HG03103 (cell line): ENCODE results near the gene CYP26C1.

Experiments
- ATAC-seq: cut with Tn5 transposase; IDR thresholded peaks from one replicate; pipeline ENCODE4 v1.9.1; 2021; ENCODE audit warnings: low read depth; ENCODE audit not compliant: unreplicated experiment

CYP26C1 gene, protein sequence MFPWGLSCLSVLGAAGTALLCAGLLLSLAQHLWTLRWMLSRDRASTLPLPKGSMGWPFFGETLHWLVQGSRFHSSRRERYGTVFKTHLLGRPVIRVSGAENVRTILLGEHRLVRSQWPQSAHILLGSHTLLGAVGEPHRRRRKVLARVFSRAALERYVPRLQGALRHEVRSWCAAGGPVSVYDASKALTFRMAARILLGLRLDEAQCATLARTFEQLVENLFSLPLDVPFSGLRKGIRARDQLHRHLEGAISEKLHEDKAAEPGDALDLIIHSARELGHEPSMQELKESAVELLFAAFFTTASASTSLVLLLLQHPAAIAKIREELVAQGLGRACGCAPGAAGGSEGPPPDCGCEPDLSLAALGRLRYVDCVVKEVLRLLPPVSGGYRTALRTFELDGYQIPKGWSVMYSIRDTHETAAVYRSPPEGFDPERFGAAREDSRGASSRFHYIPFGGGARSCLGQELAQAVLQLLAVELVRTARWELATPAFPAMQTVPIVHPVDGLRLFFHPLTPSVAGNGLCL

DNA sequence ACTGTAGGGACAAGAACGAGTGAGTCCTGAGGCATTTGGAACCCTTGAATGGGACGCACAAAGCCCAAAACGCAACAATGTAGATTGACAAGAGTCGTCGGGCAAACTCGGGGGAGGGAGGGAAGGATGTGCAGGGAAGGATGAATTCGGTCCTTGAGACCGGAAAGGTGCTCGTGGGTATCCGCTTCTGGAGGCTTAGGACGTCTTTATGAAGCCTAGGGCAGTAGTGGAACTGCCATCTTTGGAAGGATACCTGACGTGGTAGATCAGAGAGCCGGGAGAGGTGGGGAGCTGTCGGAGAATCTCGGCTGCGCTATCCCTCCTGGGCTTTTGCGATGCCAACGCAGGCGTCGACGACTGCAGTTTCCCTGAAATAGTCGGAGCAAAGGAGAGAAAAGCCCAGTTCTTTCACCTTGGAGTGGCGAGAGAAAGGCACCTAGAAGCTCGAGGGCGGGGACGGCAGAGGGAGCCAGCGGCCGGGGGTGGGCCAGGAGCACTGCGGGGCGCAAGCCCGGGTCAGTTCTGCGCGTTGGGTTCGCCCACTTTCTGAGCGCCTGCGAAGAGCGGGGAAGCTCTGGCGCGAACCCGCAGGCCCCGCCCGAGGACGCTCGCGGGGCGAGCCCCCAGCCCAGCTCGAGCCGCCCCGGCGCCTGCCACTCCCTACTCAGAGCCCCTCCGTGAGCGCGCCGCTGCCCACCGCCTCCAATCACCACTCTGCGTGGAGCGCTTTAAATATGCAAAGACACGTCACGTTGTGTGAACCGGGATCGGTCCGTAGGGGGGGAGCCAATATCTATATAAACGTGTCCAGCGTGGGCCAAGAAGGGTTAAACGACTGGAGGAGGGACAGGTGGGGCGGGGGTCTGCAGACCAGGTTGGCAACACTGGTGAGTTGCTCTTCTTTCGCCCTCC is at the start of gene CYP26C1:
TSS of gene CYP26C1 (plus strand) at position 824 of the 912 bp plus-strand sequence. CDS start 466 bp downstream, outside the sequence.
- ATAC-seq: no peak

- ATAC-seq: no peak
These were observed 44.9 kb upstream of the CYP26C1 start for GRCh38 chr10:93015722-93016121.

- no peak for ATAC-seq
These were observed 37.5 kb upstream of the CYP26C1 start for GRCh38 chr10:93023013-93023650.

DNA sequence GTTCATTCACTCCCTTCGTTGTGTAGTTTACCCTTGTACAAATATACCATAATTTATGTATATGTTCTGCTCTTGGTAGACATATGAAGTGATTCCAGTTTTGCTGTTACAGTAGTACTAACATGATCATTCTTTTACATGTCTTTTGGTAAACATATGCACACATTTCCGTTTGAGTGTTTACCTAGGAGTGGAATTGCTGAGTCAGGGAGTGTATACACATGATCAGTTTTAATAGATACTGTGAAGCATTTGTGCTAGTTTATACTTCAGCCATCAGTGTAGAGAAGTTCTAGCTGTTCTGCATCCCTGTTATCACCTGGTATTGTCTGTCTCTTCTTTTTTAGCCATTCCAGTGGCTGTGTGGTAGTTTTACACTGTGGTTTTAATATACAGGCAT is 34.5 kb upstream of the CYP26C1 start:
- ATAC-seq: no peak

GRCh38 chr10:93027508-93027907 is 33.1 kb upstream of the CYP26C1 start:
- ATAC-seq: no peak

- ATAC-seq: no peak
These were observed 31.7 kb upstream of the CYP26C1 start for GRCh38 chr10:93028883-93029282.

GRCh38 chr10:93030409-93030808 is 30.2 kb upstream of the CYP26C1 start:
- no peak for ATAC-seq

DNA sequence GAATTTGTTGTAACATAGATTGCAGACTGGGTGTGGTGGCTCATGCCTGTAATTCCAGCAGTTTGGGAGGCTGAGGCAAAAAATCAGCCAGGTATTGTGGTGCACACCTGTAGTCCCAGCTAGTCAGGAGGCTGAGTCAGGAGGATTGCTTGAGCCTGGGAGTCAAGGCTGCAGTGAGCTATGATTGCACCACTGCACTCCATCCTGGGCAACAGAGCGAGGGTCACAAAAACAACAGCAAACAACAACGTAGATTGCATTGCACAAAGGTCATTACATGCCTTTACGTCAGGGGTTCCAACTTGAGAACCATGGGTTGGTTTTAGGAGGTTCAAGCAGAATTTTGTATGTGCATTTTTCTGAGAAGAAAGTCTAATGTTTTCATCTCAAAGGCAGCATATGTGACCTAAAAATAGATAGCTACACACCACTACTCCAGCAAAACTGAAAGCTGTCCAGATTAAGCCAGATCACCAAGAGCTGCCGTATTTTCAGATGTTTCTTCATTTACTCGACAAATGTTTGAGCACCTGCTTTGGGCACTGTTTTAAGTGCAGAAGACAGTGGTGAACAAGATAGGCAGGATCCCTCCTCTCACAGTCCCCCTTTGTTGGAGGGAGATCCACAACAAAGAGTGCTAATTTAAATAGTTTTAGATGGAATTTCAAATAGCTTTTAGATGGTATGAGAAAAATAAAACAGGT is 28.3 kb upstream of the CYP26C1 start:
- no peak for ATAC-seq

DNA sequence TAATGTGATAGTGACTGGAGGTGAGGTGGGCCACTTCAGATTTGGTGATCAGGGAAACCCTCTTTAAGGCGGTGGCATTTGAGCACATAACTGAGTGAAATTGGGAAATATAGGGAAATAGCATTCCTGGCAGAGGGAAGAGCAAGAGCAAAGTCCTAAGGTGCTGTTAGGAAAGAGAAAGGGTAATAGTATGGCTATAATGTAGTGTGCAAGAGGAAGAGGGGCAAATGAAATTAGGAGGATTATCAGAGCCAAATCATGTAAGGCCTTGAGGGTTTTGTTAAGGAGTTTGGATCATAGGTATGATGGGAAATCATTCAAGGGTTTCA is 27.8 kb upstream of the CYP26C1 start:
- ATAC-seq: no peak

DNA sequence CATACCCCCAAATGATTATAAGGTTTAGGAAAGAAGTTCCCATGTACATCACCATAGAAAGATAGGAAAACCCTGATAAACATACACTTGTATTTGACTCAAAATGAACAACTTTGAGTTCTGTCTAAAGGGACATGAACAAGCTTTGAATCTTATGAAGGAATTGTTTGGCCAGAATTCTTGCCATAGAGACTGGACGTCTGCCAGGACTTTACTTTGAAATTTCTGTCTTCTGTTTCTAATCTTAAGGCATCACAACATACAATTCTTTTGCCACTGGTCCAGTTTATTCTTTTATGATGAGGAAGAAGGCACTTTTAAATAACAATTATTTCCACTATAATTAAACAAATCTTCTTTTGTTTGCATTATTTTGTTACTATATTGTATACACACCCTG is 26.2 kb upstream of the CYP26C1 start:
- no peak for ATAC-seq

GRCh38 chr10:93039110-93039509 is 21.5 kb upstream of the CYP26C1 start:
- ATAC-seq: no peak

DNA sequence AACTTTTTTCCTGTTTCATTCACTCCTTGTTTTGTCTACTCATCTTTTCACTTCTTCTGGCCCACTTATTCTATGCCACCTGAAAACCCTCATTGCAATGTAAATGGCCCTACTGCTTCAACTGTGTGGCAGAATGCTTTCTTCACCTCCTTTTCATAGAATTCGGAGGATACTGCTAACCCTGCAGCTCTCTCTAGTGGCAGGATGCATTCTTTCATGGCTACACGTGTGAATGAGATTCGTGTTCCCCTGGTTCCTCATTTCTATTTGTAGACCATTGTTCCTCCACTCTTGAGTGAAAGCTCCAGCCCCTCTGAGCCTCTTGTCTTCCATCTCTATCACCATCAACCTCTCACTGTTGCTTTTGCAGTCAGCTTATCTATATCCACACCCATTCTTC is 20.9 kb upstream of the CYP26C1 start:
- ATAC-seq: no peak

DNA sequence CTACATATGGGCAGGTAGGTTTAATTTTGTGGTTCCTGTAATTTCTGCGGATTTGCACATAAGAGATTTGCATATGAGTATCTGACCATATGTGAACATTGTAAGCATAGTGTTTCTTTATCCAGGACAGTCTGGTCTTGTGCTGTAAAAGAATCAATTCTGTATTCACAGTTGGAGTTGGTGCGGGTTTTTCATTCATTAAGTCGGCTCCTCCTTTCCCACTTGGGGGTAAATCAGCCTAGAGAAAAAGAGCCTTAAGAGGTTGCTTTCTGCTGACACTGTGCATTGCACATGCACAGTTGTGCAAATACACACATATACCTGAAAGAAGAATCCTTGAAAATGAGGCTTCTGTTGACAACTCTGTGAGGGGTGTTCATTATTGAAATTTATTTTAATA is 6.1 kb upstream of the CYP26C1 start:
- no peak for ATAC-seq

GRCh38 chr10:93058139-93058538 is 2.5 kb upstream of the CYP26C1 start:
- no peak for ATAC-seq

GRCh38 chr10:93060887-93061593 is 442 bp downstream of the CYP26C1 start:
- no peak for ATAC-seq

GRCh38 chr10:93061594-93062513 is 1.3 kb downstream of the CYP26C1 start:
- ATAC-seq: no peak

- no peak for ATAC-seq
These were observed 2.0 kb downstream of the CYP26C1 start for GRCh38 chr10:93062514-93063143.
